Natural killer cell (primary cell): ENCODE measurements around the gene SLC6A7. TPM values are rescaled to one million over a fixed set of nuclear protein-coding genes. Genes with fewer than 3 reads are reported as not detected.

Experiments used
- ATAC-seq, 3 donors: fragments of 150-1000 bp in 2 of 3; fragments of 200-7000 bp in 1 of 3; cut with Tn5 transposase; 1 replicate in 1 of 3; 2 replicates in 2 of 3; pipeline ENCODE4 v1.10.0; 2021; ENCODE audit warnings: mild to moderate bottlenecking in 2 of 3, moderate library complexity in 2 of 3
- DNase-seq, 2 donors: peaks; one replicate each; pipeline versions ENCODE4 v3.0.0 to v3.0.0-alpha.2; 2013 to 2021; ENCODE audit warnings: mixed read lengths in 1 of 2
- H3K27ac ChIP-seq: one replicate; pipeline ENCODE4 v1.5.1; 2013; ENCODE audit warnings: mild to moderate bottlenecking, low read length
- H3K27me3 ChIP-seq: one replicate; pipeline ENCODE4 v1.6.1; 2013; ENCODE audit warnings: low read length; ENCODE audit not compliant: control insufficient read depth, insufficient read depth
- H3K36me3 ChIP-seq: one replicate; pipeline ENCODE4 v1.6.1; 2013; ENCODE audit warnings: low read length; ENCODE audit not compliant: control insufficient read depth, insufficient read depth
- H3K4me1 ChIP-seq: one replicate; pipeline ENCODE4 v1.6.1; 2013; ENCODE audit warnings: low read length; ENCODE audit not compliant: control insufficient read depth, insufficient read depth
- H3K4me3 ChIP-seq: one replicate; pipeline ENCODE4 v1.5.1; 2013; ENCODE audit warnings: low read length
- H3K9me3 ChIP-seq: one replicate; pipeline ENCODE4 v1.6.1; 2013; ENCODE audit warnings: low read length; ENCODE audit not compliant: control insufficient read depth, insufficient read depth
- H3K27ac Mint-ChIP-seq, 2 donors: one replicate each; pipeline ENCODE4 v1.8.0; 2022; ENCODE audit warnings: mild to moderate bottlenecking in 2 of 2, mixed read lengths in 2 of 2, moderate library complexity in 1 of 2
- H3K27me3 Mint-ChIP-seq, 2 donors: one replicate each; pipeline ENCODE4 v1.8.0; 2022; ENCODE audit warnings: low read depth in 2 of 2, mixed read lengths in 2 of 2
- H3K36me3 Mint-ChIP-seq: one replicate; pipeline ENCODE4 v1.8.0; 2022; ENCODE audit warnings: mixed read lengths
- H3K4me1 Mint-ChIP-seq, 2 donors: one replicate each; pipeline ENCODE4 v1.8.0; 2022; ENCODE audit warnings: mixed read lengths in 2 of 2
- H3K4me3 Mint-ChIP-seq: one replicate; pipeline ENCODE4 v1.8.0; 2022; ENCODE audit warnings: mild to moderate bottlenecking, moderate library complexity, mixed read lengths
- H3K9me3 Mint-ChIP-seq, 2 donors: one replicate each; pipeline ENCODE4 v1.8.0; 2022; ENCODE audit warnings: mixed read lengths in 2 of 2
- CTCF ChIP-seq: fragments of 200-600 bp; IDR thresholded peaks from one replicate; pipeline ENCODE4 v1.8.0; 2022; ENCODE audit warnings: antibody characterized with exemption
- WGBS: methylation state at CpG from one replicate; pipeline ENCODE4 v1.1.7; 2013; ENCODE audit warnings: missing lambda C conversion rate; ENCODE audit not compliant: insufficient coverage; 5-methylcytosine and 5-hydroxymethylcytosine counted together
- intact Hi-C: fragments of 100-400 bp; cut with micrococcal nuclease; formaldehyde crosslinking; loops from one replicate; pipeline ENCODE4 v1.14.2; 2022
- total RNA-seq, 4 donors: library from RNA; stranded (reverse); fragments of 120-200 nt in 1 of 4; gene quantifications; one replicate each; pipeline versions ENCODE4 v1.2.3 to v1.2.4, GENCODE V29; 2013 to 2022

SLC6A7 gene
- total RNA-seq, 3 donors from 2014 or later (not counting 1 experiment from before 2014, with no cell fraction given), result not detected

- Mint-ChIP-seq H3K27me3 (peaks cover 0 to 9% of the 10 kb centered on the region in 2 donors), H3K4me1 (peaks cover 40 to 55% of the 10 kb centered on the region in 2 donors), H3K4me3 (peak overlapping the region; percentile 98), H3K9me3 (no peaks in the 10 kb centered on the region), H3K27ac (peak overlapping the region; percentile 76 to 93), H3K36me3 (no peaks in the 10 kb centered on the region)
- no peaks in the 10 kb centered on the region for H3K27me3 ChIP-seq
- DNase-seq (peak in 1 of 2 donors; percentile 18), ATAC-seq (peak; percentile 69 to 71 (median 70))
- H3K4me3 ChIP-seq, result peak overlapping the region; percentile 56
- no peak overlapping the region for H3K27ac ChIP-seq
- no peaks in the 10 kb centered on the region for H3K9me3 ChIP-seq
- peaks cover 59% of the 10 kb centered on the region for H3K4me1 ChIP-seq
- no peaks in the 10 kb centered on the region for H3K36me3 ChIP-seq
- no peak for TF ChIP-seq CTCF
- WGBS, result 55% methylated on average over 9 of the region's 9 CpGs
- intact Hi-C loops, result no loop called here
Measured at GRCh38 chr5:150153957-150154617, 35.8 kb upstream of the SLC6A7 start.

- intact Hi-C loops, result no loop called here
- Mint-ChIP-seq H3K4me3 (peak overlapping the region; percentile 98), H3K27ac (peak overlapping the region; percentile 76 to 93), H3K4me1 (peaks cover 34 to 49% of the 10 kb centered on the region in 2 donors), H3K9me3 (no peaks in the 10 kb centered on the region), H3K27me3 (peaks cover 0 to 9% of the 10 kb centered on the region in 2 donors), H3K36me3 (no peaks in the 10 kb centered on the region)
- no peaks in the 10 kb centered on the region for H3K9me3 ChIP-seq
- H3K27ac ChIP-seq, result peak overlapping the region; percentile 22
- no peaks in the 10 kb centered on the region for H3K27me3 ChIP-seq
- WGBS, result 77% methylated on average over 4 of the region's 7 CpGs
- ATAC-seq (no peak), DNase-seq (no peak)
- H3K4me1 ChIP-seq, result peaks cover 53% of the 10 kb centered on the region
- H3K36me3 ChIP-seq, result no peaks in the 10 kb centered on the region
- peak overlapping the region; percentile 56 for H3K4me3 ChIP-seq
- TF ChIP-seq CTCF, result no peak
Measured at GRCh38 chr5:150154618-150155128, 35.2 kb upstream of the SLC6A7 start.

GRCh38 chr5:150155258-150156026, 34.4 kb upstream of the SLC6A7 start, which contains the start of gene PDGFRB:
Gene PDGFRB (minus strand): TSS chr5:150155845. CDS start chr5:150137047, 18,798 bp downstream.
- TF ChIP-seq CTCF, result no peak
- whole genome bisulfite sequencing, result 6% methylated on average over 11 of the region's 17 CpGs
- H3K36me3 Mint-ChIP-seq, result no peaks in the 10 kb centered on the region
- peaks cover 30 to 44% of the 10 kb centered on the region in 2 donors for H3K4me1 Mint-ChIP-seq
- no peaks in the 10 kb centered on the region for H3K27me3 ChIP-seq
- peak within 1 kb of the TSS; percentile 76 to 93 for H3K27ac Mint-ChIP-seq
- peaks cover 45% of the 10 kb centered on the region for H3K4me1 ChIP-seq
- H3K36me3 ChIP-seq, result no peaks in the 10 kb centered on the region
- peak; percentile 85 to 95 (median 94) for ATAC-seq
- intact Hi-C loops, result no loop called here
- H3K9me3 Mint-ChIP-seq, result no peaks in the 10 kb centered on the region
- peak within 1 kb of the TSS; percentile 98 for H3K4me3 Mint-ChIP-seq
- peaks cover 0 to 9% of the 10 kb centered on the region in 2 donors for H3K27me3 Mint-ChIP-seq
- peak; percentile 63 to 65 for DNase-seq
- no peaks in the 10 kb centered on the region for H3K9me3 ChIP-seq
- H3K27ac ChIP-seq, result peak within 1 kb of the TSS; percentile 57
- peak within 1 kb of the TSS; percentile 56 for H3K4me3 ChIP-seq
